Measurements from ENCODE around the gene PRKD1.

Gene PRKD1

DNA sequence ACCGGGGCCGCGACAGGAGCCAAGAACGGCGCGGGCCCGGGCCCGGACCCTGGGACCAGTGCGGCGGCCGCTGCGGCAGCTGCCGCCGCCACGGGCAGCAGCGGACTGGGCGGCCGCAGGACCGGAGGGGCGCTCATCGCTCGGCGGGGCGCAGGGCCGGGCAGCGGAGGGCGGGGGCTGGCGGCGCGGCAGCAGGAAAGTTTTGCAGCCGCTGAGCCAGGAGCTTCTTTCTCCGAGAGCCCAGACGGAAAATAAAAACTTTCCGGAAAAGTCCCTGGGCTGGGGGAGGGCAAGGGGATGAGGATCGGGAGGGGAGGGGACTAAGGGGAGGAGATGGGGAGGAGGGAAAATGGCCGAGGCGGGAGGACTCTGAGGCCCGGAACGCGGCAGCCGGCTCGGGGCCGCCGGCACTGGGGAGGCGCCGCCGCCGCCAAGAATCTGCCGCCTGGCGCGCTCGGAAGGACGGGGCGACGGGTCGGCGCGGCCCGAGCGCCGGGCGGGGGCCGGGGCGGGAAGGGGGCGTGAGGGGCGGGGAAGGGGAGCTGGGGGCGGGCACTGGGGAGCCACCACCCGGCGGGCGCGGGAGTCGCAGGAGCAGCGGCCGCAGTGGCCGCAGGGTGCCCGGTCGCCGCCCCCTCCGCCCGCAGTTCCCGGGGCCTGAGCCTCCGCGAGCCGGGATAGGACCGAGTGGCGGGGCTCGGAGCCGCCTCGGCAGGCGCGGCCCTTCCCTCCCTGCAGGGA lies at the start of gene PRKD1:
TSS of gene PRKD1 (minus strand) at position 472 of the 741 bp plus-strand sequence.
- peak; percentile 87 for DNase-seq

DNA sequence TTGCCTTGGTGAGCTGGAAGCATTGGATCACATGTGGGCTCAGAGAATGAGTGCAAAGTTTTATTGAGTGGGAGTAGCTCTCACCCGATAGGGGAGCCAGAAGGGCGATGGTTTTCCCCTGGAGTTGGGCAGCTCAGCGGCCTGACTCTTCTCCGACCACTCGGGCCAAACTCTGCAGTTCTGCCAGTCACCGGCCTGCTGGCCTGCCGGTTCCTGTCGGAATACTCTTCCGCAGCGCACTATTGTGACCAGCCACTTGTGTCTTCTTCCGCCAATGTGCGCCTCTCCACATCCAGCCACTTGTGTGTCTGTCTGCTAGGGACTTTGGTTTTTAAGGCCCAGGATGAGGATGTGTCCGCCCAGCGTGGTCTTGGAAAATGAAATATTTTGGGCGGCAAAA lies 43.5 kb upstream of the PRKD1 start:
- DNase-seq: no peak

DNA sequence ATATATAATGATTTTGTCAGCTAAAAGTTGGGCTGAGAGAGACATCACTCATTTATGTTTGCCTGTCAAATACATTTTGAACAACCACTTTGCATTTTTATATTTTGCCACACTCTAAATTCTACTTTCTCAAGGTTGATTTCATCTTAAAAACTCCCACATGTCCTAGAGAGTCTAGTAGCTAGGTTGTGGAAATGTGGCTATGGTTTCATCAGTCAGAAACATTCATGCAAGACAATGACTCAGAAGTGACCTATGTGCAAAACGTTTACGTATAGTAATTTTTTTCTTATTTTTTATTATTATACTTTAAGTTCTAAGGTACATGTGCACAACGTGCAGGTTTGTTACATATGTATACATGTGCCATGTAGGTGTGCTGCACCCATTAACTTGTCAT lies 27.4 kb upstream of the PRKD1 start:
- DNase-seq: no peak

DNA sequence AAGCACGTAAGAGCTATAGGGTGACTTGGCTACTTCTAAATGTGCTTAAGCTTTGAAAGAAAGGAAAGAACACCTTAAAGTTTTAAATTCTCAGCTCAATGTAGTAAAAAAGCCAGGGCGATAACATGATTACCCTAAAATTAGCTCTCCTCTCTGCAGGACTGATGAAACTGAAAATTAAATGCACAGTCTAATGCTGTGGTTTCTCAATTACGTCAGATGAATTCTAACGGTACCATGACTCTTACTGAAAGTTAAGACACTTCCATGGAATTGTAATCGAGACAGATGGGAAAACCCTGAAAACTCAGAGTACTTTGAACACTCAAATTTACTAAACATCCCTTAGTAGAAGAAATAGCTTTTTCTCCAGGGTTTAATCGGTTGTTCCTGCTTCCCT lies 25.9 kb upstream of the PRKD1 start:
- no peak for DNase-seq

DNA sequence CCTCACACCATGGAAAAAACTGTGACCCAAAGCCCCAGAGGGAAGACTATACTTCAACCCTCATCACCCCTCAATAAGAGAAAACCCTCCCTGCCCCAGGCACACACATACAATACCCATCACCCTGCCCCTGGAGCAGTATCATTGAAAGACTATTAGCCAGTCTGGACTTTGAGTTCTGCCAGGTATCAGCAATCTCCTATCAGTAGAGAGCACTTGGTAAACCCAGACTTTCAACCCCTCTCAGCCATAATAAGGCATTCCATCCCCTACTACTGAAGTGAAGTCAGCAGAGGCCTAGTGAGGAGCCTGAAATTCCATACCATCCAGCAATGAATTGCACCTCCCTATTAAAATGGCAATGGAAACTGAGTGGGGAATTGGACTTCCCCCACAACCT lies 16.4 kb upstream of the PRKD1 start:
- no peak for DNase-seq

DNA sequence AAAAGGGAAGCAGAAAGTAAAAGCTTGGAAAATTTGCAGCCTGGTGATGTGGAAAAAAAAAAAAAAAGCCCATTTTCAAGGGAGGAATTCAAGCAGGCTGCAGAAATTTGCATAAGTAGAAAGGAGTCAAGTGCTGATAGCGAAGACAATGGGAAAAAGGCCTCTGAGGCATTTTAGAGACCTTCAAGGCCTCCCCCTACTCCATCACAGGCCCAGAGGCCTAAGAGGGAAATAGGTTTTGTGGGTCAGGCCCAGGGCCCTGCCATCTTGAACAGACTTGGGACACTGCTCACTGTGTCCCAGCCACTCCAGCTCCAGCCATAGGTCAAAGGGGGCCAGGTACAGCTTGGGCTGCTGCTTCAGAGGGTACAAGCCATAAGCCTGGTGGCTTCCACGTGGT lies 13.8 kb upstream of the PRKD1 start:
- no peak for DNase-seq

DNA sequence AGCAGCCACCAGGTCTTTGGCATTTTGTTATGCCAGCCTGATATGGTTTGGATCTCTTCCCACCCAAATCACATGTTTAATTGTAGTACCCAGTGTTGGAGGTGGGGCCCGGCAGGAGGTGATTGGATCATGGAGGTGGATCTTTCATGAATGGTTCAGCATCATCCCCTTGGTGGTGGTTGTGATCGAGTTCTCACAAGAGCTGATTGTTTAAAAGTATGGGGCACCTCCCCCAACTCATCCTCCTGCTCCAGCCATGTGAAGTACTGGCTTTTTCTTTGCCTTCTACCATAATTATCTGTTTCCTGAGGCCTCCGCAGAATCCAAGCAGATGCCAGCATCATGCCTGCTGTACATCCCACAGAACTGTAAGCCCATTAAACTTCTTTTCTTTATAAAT lies 12.8 kb upstream of the PRKD1 start:
- DNase-seq: no peak

DNA sequence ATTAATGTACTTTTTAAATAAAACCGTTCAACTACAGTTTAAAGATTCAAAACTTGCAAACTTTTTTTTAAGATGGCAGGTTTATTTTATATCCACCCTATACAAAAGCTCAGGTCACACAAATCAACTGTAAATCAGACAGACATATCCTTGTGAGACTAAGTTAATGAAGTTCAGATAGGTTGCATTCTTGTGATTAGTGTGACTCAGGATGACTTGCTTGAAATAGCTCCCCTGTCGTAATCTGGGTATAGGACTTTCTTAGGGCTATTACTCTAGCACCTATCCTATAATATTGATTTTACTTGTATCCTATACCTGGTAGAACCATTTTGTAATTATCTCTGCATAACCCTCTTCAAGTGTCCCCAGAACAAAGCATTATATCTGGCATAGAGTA lies 9.5 kb upstream of the PRKD1 start:
- DNase-seq: no peak

DNA sequence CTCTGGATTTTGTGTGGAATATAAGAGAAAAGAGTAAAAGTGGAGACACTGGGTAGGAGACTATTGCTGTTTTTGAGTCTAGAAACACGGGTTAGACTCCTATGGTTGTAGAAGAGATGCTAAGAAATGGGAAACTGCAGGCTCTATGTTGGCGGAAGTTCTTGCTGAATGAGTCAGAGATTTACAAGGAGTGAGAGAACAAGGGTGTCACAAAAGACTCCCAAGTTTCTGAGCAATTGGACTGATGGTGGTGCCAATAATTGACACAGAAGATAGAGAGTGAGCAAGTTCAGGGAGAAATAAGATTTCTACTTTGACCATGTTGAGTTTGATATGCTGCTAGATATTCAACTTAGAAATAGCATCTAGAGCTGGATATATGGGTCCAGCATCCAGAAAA lies 2.6 kb upstream of the PRKD1 start:
- no peak for DNase-seq

DNA sequence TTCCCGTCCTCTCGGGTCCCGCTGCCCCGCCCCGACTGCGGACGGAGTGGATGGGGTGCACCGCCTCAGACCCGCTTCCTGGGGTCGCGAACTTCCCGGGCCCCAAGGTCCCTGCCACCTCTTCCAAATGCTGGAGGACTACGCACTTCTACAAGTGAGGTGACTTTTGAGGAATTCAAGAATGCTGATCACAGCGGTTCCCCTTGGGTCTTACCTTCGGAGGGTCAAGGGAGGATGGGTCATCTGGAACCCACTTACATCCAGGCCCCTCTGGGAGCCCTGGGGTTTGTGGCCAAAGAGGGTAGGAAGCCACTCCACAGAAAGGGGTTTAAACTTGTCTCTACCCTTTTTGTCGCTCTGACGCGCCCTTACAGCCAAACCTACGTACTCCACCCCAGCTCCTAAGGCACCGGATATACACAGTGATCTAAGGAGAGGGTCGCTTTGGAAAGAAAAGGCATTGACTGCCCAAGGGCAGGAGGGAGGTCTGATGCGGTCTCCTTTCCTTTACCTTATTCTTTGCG lies 532 bp upstream of the PRKD1 start:
- no peak for DNase-seq

DNA sequence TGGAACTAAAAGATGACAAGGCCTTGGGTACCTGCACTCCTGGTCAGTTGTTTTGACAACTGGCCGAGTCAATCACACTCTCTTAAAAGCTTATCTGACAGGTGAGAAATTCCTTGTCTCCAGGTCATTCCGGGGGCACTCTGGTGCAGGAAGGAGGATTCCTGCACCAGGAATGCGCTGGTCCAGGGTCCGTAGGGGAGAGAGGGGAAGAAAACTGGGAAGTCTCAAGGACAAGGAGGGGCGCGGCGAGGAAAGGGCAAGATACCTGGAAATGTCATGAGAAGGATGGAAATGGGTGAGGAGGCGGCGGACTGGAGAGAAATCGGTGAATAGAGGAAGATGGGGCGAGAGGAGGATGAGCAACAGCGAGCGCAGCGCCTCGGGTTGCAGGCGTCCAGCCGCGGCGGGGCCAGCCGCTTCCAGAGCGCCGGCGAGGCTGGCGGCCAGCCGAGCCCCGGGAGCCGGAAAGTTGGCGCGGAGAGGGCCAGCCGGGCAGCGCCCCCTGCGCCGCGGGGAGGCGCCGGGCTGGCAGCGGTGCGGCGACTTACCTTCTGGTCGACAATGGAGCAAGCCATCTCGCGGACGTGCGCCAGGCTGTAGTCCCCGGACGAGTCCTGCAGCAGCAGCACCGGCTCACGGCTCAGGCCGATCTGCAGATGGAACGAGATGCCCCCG lies 809 bp downstream of the PRKD1 start:
- peak; percentile 74 for DNase-seq

DNA sequence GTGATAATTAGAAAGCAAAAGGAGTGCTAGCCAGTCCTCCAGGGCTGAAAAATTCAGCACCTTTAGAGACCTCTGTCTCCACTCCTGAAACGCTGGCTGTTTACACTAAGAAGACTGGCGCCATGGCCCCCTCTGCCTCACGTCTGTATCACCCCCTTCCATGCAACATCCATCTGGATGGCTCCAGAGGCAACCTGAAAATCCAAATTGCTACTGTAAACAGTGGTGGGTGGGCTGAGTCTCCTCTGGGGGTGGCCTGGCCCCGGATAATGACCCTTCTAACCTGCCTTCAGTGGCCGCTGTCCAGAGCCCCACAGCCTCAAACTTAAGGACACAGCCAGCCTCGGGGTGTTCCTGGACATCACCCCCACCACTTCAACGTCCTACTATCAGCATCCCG lies 1.4 kb downstream of the PRKD1 start:
- DNase-seq: no peak

DNA sequence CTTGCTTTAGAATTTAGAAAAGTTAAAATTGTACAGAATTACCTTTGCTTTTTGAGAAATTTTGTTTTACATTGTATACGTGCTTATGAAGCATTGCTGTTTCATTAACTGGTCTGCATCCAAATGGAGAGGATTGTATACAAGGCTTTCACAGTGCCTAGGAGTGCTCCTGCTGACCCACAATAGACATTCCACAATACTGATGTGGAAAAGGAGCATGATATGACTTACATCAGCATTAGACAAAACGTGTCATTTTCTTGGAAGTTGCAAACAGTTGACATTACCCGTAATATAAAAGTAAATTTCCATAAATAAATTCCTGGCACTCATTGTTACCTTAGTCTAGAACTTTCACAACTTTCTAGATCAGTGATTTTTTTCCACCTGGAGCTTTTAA lies 1.9 kb downstream of the PRKD1 start:
- DNase-seq: no peak

DNA sequence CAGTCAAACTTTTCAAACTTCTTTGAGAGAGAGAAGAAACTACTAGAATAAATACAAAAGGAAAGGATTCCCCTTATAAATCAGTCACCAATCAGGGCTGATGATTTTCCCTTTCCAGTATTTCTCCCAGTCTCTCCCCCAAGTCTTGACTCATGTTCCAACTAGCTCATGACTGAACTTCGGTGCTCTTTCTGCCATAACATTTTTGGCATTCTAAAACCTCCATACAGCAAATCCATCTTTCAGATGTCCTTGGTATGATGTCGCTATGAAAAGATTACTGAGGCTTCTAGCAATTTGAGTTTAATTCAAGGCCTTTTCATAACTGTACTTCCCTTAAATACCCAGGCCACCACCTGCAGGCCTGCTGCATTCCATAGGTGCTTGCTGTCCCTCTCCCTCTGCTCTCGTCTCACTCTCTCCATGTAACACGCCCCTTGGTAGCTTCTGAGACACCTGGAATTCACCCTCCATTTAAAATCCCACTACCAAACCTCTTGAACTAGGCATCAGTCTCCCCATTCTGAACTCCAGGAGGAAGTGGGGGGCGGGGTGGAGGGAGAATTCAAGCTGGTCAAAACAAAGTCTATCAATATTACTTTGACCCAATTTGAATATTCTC lies 2.4 kb downstream of the PRKD1 start:
- no peak for DNase-seq

DNA sequence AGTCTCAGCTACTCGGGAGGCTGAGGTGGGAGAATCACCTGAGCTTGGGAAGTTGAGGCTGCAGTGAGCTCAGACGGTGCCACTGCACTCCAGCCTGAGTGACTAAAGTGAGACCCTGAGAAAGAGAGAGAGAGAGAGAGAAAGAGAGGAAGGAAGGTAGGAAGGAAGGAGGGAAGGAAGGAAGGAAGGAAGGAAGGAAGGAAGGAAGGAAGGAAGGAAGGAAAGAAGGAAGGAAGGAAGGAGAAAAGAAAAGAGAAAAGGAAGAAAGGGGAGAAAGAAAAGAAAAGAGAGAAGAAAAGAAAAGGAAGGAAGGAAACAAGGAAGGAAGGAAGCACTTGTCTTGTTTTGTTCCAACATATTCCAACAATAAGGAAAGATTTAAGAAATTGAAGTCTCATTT lies 7.8 kb downstream of the PRKD1 start:
- no peak for DNase-seq

DNA sequence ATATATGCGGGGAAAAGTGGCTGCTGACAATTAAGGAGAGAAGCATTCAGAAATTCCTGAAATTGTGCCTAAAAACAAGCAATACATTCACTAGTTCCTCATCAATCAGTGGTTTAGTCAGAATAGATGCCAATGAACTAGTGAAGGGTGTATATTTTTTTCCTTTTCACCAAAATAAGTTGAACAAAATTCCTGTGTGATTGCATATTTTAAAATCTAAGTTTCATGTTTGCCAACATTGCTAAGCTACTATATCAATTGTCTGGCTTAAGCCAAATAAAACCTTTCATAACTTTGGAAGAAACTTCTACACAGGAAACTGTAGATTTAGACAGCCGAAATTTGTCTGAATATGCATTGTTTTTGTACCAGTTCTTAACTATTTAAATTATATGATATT lies 8.7 kb downstream of the PRKD1 start:
- no peak for DNase-seq

DNA sequence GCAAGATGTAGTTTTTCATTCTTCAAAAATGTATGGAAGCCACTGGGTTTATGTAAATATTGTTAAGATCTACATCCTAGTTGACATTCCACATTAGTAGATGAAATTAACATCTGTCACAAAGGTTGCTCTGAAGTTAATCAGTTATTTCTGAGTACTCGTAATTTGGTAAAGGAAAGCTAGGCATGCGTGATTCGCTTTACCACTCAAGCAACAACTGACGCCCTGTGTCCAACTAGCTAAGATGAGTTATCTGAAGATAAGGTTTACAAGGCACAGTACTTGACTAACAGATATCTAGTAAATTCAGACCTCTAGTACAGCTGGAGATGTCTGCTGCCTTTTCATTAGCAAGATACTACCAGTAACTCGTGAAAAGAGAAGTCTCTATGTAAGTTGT lies 14.1 kb downstream of the PRKD1 start:
- DNase-seq: no peak

DNA sequence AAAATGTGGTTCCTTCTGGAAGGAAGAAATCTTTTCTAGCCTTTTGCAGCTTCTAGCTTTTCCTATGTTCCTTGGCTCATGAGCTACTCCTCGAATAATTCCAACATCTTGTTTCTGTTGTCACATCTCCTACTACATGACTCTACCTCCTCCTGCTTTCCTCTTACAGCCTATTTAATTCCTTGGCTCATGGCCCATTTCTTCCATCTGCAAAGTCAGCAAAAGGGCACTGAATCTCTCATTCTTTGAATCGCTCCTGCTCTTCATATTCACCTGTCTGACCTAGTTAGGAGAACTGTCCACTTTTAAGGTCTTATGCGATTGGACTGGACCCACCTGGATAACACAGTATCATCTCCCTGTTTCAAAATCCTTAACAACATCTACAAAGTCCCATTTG lies 15.8 kb downstream of the PRKD1 start:
- DNase-seq: no peak

DNA sequence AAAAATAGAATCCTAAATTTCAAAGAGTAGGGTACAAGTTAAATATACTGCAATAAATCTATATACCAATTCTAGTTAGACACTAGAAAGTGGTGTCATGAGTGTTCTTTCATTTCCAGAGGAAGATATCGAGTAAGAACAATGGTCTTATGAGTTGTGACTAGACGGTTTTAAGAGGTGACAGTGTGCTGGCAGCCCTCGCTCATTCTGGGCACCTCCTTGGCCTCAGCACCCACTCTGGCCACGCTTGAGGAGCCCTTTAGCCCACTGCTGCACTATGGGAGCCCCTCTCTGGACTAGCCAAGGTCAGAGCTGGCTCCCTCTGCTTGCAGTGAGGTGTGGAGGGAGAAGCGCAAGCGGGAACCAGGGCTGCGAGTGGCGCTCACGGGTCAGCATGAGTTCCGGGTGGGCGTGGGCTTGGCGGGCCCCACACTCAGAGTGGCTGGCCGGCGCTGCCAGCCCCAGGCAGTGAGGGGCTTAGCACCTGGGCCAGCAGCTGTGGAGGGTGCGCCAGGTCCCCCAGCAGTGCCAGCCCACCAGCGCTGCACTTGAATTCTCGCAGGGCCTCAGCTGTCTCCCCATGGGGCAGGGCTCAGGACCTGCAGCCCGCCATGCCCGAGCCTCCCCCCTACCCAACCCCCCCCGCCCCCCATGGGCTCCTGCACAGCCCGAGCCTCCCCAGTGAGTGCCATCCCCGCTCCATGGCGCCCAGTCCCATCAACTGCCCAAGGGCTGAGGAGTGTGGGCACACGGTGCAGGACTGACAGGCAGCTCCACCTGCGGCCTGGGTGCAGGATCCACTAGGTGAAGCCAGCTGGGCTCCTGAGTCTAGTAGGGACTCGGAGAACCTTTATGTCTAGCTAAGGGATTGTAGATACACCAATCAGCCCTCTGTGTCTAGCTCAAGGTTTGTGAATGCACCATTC lies 18.7 kb downstream of the PRKD1 start:
- DNase-seq: no peak

DNA sequence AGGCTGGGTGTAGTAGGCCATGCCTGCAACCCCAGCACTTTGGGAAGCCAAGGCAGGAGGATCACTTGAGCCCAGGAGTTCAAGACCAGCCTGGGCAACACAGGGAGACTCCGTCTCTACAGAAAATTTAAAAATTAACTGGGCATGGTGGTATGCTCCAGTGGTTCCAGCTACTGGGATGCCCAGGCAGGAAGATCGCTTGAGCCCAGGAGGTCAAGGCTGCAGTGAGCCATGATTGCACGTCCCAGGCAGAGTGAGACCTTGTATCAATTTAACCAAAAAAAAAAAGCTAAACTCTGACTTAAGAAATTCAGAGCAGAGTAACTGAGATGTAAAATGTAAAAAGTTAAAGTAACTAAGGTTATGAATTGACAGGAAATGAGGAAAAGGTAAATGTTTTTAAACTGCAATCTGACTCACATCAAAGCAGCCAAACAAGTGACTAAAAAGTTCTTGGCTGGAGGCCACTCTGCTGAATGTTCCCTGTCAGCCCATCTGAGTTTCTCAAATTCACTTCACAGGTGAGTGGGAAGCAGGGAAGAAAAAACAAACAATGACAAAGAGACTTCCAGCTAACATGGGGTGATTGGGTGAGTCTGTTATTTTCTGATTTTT lies 21.3 kb downstream of the PRKD1 start:
- no peak for DNase-seq

DNA sequence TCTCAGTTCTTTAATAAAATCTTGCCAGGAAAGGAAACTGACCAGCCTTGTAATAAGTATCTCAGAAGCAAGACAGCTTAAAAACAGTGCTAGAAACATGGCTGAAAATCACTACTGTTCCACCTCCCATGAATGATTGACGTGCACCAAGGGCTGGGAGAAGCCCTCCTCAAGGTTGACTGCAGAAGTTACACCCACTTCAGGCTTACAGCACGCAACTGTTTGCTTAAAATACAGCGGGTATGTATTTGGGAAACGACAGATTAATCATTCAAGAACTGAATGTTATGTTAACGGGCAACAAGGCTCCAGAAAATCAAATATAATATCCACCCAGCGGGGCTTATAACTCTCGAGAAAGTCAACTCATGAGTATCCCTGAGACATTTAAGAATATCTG lies 22.1 kb downstream of the PRKD1 start:
- no peak for DNase-seq

DNA sequence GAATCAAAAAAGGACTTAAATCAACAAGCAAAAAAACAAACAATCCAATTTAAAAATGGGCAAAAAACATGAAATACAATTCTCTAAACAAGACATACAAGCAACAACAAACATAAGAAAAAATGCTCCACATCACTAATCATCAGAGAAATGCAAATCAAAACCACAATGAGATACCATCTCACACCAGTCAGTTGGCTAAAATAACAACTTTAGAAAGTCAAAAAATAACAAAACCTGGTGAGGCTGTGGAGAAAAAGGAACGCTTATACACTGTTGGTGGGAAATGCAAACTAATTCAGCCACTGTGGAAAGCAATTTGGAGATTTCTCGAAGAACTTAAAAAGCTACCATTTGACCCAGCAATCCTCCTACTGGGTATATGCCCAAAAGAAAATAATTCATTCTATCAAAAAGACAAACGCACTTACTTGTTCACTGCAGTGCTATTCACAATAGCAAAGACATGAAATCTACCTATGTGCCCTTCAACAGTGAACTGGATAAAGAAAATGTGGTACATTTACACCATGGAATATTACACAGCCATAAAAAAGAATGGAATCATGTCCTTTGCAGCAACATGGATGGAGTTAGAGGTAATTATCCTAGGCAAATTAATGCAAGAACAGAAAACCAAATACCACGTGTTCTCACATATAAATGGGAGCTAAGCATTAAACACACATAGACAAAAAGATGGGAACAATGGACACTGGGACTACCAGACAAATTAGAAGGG lies 26.9 kb downstream of the PRKD1 start:
- DNase-seq: no peak

Data from left hindlimb (tissue), 1 donor.